T1000 (cell line): ENCODE results near the gene SH3GL3.

Experiments used
- DNase-seq: peaks from one replicate; lab custom pipeline; 2025; ENCODE audit warnings: mixed read lengths; lab: John Stamatoyannopoulos, UW

The SH3GL3 gene, protein sequence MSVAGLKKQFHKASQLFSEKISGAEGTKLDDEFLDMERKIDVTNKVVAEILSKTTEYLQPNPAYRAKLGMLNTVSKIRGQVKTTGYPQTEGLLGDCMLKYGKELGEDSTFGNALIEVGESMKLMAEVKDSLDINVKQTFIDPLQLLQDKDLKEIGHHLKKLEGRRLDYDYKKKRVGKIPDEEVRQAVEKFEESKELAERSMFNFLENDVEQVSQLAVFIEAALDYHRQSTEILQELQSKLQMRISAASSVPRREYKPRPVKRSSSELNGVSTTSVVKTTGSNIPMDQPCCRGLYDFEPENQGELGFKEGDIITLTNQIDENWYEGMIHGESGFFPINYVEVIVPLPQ

DNA sequence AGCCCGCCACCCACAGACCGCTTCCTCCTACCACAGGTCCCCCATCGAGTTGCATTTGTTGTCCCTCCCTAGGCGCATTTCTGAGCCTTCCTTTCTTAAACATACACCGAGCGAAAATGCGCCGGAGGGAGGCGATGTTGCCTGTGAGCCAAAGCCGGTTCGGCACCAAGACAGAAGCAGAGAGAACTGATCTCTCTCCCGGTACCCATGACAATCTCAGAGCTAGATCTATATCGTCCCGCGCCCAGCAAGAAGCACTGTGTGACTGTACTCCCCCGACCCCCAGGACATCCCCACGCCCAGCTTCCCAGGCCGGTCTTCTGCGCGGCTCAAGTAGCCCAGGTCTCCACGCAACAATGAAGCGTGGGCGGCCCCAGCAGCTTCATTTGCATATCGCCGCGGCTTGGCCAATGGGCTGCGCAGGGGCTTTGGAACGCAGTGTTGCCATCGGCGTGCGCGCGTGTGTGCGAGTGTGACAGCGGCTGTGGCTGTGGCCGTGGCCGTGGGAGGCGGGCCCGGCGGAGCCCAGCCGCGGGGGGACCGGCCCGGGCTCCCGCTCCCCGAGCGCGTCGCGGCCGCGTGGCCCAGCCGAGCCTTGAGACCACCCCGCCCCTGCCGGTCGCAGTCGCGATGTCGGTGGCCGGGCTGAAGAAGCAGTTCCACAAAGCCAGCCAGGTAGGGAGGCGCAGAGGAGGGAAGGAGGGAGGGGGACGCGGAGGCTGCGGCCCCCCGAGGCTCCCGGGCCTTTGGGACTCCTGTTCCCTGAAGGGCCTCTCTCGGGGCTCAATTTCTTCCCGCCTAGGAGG, at the start of gene SH3GL3:
Gene SH3GL3, plus strand, starts transcription at position 438 of the 806 bp plus-strand sequence. Its CDS starts 193 bp downstream, at position 631.
- peak; percentile 31 for DNase-seq

DNA sequence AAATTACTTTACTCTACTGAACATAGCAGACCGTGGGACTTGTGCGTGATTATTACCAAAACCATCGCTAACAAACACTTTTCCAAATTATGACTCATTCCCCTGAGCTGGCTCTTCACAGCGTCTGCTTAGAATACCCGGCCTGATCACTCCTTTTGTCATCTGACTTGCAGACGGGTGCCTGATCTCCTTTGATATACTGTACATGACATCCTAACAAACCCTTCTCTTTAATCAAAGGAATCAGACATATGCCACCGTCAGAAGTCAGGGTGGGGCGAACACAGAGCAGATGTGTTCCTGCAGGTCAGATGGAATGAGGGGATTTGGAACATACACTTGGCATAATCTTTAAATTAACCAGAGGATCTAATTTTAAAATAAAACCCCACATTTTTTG, 48.5 kb upstream of the SH3GL3 start:
- no peak for DNase-seq

DNA sequence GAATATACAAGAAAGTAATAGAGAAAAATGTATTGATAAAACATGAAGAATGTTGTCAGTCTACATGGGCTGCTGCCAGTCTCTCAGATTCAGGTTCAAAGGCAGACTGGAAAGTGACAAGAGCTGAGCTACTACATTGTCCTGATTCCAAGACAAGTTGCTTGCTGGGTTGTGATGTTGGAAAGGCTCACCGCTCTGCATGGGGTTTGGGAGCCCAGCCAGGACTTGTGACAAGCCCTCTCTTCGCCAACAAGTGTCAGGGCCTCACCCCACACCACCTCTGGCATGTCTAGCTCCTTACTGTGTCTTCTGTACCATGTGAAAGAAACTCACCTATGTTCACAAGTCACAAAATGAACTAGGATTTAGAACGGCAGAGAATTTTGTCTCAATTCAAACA, 43.0 kb upstream of the SH3GL3 start:
- no peak for DNase-seq

DNA sequence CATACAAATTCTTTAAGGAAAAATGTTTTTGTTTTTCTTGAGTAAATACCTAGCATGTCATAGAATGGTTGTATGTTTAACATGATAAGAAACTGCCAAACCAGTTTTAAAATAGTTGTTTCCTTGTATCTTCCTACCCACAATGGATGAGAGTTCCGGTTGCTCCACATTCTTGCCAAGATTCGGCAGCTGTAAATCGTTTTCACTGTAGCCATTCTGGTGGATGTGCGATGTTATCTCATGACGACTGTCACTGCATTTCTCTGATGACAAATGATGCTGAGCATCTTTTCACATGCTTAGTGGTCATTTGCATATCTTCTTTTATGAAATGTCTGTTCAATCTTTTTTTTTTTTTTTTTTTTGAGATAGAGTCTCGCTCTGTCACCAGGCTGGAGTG, 36.6 kb upstream of the SH3GL3 start:
- no peak for DNase-seq

DNA sequence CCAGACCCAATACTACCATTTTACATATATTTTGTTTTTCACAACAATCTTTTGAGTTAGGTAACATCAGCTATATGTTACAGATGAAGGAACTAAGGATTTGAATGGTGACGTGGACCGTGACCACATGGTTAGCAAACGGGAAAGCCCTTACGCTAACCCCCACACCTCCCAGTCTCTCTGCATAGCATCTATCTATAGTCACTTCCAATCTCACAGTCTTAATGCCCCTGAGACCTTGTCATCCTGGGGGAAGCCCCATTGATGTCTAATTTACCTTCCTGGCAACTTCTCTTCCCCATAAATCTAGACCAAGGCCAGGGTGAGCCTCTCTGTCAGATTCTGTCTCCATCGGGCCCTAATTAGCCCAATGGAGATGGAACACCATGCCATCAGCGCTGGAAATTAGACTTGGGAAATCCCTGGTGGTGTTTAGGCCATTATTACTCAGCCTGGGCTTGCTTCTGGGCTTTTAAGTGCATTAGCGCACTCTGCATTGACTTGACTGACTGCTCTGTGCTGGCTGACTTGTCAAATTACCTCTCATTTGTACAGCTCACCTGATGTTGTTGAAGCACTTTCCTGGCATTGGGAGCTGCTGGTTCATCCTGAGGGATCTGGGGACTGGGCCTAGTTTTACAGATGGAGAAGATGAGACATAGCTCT, 34.0 kb upstream of the SH3GL3 start:
- DNase-seq: no peak

DNA sequence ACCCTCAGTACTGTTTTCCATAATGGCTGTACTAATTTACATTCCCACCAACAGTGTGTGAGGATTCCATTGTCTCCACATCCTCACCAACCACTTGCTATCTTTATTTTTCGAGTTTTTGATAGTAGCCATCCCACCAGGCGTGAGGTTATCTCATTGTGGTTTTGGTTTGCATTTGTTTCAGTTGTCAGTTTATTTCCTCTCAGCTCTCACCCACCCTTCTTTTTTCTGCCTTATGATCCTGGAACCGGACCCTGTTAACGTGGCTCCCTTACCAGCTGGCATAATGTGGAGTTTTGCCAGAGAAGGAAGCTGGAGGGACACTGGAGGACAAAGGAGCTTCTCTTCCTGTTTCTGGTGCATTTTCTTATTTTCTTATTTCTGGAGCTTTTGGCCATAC, 25.1 kb upstream of the SH3GL3 start:
- DNase-seq: no peak

DNA sequence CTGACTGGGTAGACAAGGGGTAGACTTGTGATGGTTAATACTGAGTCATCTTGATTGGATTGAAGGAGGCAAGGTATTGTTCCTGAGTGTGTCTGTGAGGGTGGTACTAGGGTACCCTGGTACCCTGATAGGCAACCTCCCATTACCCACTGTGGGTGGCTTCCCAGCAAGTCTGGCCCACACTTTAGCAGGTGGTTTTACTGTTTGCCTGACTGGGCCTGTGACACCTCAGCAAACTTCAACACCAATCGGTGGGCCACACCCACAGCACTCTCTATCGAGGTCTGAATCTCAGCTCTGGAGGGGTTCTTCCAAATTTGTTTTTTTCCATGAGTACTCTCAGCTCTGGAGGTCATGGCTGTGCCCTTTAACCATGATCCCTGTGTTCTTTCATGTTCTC, 24.6 kb upstream of the SH3GL3 start:
- DNase-seq: no peak

DNA sequence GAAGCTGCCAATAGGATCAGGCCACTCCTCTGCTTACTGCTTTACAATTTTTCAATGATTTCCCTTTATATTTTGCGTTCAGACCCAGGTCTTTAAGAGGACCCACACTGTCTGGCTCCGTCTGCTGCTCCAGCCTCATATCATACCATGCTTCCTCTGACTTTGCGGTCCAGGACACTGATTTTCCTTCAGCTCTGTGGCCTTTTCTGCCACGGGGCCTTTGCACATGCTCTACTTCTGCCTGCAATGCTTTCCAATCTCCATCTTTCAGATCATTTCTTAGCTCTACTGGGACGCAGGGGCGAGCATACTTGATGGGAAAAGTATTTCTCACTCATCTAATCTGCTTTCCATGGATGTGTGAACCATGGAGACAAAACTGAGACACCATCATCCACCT, 23.0 kb upstream of the SH3GL3 start:
- no peak for DNase-seq

DNA sequence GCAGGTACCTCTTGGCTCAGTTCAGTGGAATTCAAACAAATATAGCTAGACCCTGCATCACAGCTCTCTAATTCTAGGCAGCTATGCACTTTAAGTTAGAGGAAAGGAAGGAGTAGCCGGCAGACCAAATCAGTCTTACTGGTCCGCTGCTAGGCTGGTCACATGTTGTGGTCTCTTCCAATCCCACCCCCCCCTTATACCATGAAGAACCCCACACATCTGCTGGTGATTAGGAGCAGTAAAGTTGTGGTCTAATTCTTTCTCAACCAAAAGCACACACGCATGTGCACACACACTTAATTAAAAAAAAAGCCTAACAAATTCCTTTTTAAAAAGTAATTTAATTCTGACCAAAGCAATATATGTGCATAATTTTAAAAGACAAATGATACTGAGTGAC, 16.7 kb upstream of the SH3GL3 start:
- no peak for DNase-seq

DNA sequence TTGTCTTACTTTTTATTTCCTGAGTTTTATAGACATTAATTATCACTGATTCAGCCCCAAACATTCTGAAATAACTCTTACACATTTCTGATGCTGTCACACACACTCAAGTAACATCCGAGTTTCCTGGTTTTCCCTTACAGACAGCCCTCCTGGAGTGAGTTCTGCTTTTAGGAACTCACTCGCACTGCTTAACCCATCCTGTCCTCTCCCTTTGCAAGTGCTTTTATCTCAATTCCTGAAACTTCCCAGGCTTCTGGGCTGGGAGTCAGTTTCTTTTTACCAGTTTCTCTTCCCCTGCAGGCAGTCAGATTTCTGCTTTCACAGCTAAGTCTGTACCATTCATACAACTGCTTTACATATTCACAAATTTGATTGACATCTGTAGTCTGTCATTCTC, 15.6 kb upstream of the SH3GL3 start:
- DNase-seq: no peak

DNA sequence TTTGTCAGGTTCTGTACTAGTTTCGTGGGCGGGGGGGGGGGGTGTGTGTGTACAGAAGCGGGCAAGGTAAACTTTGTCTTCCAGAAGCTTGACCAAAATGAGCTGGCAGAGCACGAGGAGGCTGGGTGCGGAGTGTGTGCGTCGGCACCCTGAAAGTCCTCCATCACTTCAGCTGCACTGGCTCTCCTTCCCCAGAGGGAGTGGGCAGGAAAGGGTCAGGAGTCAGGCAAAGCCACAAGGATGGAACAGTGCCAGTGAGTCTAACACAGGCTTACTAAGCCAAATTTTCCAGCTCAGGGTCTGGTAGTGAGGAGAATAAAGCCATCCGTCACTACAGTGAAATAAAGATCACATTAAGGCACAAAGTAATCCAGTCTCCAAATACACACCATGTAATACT, 11.9 kb upstream of the SH3GL3 start:
- DNase-seq: no peak

DNA sequence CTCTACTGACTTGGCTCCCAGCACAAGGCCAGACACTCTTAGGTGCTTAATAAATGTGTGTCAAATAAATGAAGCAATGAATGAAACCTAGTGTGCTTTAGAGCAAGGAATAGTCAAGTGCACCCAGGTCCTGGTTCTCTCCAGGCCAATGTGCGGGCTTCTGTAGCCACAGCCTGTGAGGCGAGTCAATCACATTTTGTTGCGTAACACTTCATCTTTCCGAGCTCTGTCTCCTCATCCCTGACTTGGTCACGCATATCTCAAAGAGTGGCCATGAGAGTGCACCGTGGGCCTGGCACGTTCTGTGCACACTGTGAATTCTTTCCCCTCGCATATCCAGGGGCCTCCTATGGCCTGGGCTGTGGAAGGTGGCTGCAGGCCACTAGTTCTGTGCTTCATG, 11.4 kb upstream of the SH3GL3 start:
- no peak for DNase-seq

DNA sequence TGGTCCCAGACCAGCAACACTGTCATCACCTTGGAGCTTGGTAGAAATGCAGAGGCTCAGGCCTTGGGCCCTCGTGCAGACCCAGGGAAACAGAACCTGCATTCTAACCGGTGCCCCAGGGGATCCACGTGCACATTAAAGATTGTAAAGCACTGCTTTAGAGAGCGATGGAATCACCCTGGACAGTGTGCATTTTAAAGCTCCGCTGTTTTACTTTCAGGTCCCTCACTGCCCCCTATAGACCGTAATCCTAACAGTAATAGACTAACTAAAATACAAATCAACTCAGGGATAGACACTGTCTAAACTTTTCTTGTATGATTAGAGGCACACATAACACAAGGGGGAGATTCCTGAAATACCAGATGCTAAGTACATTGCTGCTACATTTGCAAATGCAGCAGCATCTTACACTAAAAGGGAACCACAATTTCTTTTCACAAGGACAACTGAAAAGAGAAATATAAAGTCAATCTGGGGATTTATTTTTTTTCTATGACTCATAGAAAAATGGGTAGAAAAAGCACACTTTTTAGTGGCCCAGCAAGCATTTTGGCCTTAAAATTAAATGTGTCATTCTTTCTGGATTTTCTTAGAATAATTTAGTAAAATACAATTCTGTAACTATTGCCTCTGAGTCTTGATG, 10.5 kb upstream of the SH3GL3 start:
- DNase-seq: no peak

DNA sequence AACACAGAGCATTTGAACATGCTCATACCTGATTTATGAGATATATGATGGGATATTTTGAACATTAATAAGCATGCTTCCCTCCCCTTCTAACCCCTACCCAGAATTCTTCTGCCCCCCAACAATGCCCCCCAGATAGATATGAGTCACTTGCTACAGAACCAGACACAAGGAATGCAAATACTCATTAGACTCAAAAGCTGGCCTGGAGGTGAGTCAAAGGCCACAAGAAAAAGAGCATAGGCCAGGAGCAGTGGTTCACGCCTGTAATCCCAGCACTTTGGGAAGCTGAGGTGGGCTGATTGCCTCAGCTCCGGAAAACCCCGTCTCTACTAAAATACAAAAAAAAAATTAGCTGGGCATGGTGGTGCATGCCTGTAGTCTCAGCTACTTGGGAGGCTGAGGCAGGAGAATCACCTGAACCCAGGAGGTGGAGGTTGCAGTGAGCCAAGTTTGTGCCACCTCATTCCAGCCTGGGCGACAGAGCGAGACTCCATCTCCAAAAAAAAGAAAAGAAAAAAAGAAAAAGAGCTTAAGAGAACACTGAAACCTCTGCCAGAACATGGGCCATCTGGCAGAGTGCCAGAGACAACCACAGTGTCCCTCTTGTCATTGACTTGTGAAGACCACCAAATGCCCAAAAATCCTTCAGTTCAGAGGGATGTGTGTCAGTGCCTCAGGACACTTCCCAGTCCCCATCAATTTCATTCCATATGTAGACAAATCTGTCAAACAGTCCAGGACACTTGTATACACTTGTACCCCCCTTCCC, 3.9 kb upstream of the SH3GL3 start:
- DNase-seq: no peak

DNA sequence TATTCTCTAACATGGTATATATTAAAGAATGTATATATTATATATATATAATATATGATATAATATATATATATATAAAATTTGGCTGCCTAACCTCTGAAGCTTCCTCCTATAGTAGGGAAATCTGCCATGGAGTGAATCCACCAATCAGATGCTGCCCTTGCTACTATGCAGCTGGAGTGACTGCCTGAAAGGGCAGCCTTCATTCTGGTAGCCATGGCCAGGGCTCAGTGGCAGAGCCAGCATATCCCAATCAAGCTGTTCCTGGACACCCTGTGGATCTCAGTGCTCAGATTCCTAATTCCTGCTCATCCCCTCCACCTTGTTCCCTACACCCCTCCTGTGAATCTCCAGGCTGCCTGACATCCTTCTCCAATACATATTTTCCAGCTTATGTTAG, 2.2 kb upstream of the SH3GL3 start:
- DNase-seq: no peak

DNA sequence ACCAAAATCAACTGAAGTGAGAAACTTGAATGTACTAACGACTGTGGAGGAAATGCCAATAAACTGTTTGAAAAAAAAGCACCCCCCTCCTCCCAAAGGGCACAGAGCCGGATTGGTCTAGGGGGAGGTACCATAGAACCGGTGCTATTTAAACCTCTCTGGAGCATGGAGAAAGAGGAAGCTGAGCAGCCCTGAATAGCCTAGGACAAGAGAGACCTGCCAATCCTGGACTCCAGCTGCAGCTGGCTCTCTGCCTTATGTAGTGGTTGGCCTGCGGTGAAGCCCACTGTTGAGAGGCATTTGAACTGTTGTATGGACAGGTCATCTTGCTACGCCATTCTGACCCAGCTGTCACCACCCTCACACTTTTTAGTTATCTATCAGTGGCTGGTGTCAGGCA, 1.5 kb upstream of the SH3GL3 start:
- no peak for DNase-seq

DNA sequence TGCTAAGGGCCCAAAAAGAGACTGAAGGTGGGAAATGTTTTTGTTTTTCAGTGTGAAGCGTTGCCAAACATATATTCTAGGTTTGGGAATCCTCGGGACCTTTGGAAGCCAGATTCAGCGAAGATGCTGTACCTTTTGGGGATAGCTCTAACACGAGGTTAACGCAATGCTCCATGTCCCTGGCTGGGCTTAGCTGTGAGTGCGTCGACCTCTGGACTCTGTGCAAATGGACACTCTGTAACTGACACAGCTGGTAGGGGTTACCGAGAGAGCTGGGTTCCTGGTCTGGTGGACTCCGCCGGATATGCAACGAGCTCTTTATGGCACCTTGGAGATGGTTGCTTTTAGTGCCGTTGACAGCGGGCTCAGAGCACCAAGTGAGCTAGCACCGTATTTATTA, 724 bp upstream of the SH3GL3 start:
- DNase-seq: no peak

DNA sequence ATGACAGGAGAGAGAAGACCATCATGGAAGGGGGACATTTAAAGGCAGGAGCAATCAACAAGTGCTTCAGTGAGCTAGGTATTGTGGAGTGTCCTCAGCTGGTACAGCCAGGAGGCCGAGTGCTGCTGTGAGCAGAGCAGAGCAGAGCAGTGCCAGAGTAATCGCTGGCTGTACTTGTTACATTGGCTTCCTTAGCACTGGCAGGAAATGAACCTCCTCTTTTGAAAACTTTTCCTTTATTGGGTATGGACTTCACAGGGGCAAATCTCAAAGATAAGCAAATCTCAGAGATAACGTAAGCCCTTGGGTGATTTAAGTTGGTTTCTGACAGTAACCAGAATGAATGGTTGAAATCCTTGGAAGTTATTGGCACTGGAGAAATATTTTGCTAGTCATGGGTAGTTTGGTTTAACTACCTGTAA, 2.1 kb downstream of the SH3GL3 start:
- DNase-seq: no peak

DNA sequence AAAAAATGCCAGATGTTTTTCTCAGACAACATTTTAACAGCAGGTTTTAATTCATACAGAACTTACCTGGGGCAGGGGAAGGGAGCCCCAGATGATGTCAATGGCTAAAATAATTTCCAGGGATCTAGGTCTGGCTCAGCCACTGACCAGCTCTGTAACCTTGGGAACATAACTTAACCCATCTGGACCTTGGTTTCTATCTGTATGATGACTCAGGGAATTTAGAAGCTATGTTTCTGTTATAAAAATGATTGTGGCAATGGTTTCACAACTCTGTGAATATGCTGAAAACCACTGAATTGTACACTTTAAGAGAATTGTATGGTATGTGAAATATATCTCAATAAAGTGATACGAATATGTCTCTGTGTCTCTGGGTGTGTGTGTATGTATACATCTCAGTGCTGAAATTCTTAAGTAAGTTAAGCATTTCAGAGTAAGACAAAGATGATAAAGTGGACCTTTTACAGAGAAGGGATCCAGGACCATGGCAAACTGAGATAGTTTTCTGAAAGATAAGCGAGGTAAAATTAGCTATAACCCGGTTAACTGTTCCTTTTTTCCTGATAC, 2.9 kb downstream of the SH3GL3 start:
- no peak for DNase-seq

DNA sequence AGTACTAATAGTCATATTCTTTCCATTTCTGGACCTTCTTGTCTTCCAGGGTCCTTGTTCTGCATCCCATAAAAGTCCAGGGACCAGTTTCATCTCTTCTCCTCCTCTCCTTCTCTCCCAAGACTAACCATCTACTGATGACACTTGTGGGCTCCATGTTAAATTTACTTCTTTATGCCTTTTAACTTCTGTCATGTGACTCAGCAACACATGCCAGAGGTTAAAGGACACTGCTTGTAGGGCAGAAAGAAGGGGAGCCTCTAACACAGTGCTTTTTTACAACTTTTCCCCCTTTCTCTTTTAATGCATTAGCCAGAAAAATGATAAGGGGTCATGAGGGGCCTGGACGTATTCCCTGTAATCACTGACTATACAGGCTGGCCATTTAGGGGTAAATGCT, 10.0 kb downstream of the SH3GL3 start:
- no peak for DNase-seq

DNA sequence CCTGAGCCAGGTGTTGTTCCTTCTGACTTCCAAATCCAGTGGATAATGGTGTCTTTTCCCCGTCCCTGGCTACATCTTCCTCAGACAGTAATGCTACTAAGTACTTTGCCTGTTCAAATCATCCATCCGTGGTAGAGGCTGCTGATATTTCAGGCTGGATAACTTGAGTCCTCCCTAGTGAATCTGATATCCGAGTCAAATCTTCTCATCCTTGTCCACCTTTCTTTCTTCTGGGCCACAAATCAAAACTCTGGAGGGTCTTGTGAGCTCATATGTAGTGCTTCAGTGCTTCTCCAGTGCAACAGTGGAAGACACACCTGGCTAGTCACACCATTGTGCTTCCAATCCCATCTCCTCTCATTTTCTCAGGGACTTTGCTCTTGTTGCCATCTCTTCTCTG, 11.2 kb downstream of the SH3GL3 start:
- no peak for DNase-seq
